BJ (cell line): ENCODE measurements around the gene LCE3D. TPM values are rescaled to one million over a fixed set of nuclear protein-coding genes. Genes with fewer than 3 reads are reported as not detected.

Experiments
- CTCF ChIA-PET: fragments of 350-600 bp; formaldehyde crosslinking; extraction: SDS; loops from one replicate; lab custom pipeline; 2021; ENCODE audit warnings: antibody characterized with exemption, inconsistent platforms; lab: Yijun Ruan, JAX
- POLR2A ChIA-PET: fragments of 300-600 bp; sonication (Branson Sonifier 250); formaldehyde crosslinking; extraction: SDS; loops from one replicate; lab custom pipeline; 2021; ENCODE audit warnings: antibody characterized with exemption; lab: Charles Lee
- DNase-seq: peaks from one replicate; pipeline ENCODE4 v3.0.0-alpha.2; 2011; ENCODE audit warnings: low read depth
- H3K27me3 ChIP-seq: 2 replicates; pipeline ENCODE4 v1.6.0; 2011; ENCODE audit warnings: low read length; ENCODE audit not compliant: control insufficient read depth, insufficient read depth
- H3K36me3 ChIP-seq: 2 replicates; pipeline ENCODE4 v1.5.1; 2011; ENCODE audit warnings: low read length; ENCODE audit not compliant: control insufficient read depth, insufficient read depth
- H3K4me3 ChIP-seq: 2 replicates; pipeline ENCODE4 v1.5.1; 2011; ENCODE audit warnings: low read depth, mild to moderate bottlenecking, control low read depth, low read length
- polyA minus RNA-seq: library from RNA; depleted of rRNA, polyadenylated mRNA; stranded (reverse); fragments of >200 nt; gene quantifications from 2 replicates; pipeline ENCODE4 v1.2.3, GENCODE V29; 2011; rRNA and poly(A)+ RNA removed
- polyA plus RNA-seq: library from polyadenylated mRNA; depleted of rRNA; stranded (reverse); fragments of >200 nt; gene quantifications from 2 replicates; pipeline ENCODE4 v1.2.3, GENCODE V29; 2011; rRNA removed
- TF ChIP-seq, protein P1 (sequence below): IDR thresholded peaks from 2 replicates; pipeline ENCODE4 v1.5.1; 2011; ENCODE audit warnings: low read depth, mild to moderate bottlenecking, control low read depth, inconsistent platforms, low read length, moderate library complexity; ENCODE audit not compliant: insufficient read depth

Gene LCE3D, protein sequence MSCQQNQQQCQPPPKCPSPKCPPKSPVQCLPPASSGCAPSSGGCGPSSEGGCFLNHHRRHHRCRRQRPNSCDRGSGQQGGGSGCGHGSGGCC
- not detected in 2 replicates for polyA plus RNA-seq
- polyA minus RNA-seq, result not detected in 2 replicates

- CTCF ChIA-PET, result no interaction called here
- H3K36me3 ChIP-seq, result no peaks in the 10 kb centered on the region
- POLR2A ChIA-PET, result no interaction called here
- no peak within 1 kb of the TSS for H3K4me3 ChIP-seq
- no peaks in the 10 kb centered on the region for H3K27me3 ChIP-seq
- DNase-seq, result no peak
- TF ChIP-seq, protein P1, sequence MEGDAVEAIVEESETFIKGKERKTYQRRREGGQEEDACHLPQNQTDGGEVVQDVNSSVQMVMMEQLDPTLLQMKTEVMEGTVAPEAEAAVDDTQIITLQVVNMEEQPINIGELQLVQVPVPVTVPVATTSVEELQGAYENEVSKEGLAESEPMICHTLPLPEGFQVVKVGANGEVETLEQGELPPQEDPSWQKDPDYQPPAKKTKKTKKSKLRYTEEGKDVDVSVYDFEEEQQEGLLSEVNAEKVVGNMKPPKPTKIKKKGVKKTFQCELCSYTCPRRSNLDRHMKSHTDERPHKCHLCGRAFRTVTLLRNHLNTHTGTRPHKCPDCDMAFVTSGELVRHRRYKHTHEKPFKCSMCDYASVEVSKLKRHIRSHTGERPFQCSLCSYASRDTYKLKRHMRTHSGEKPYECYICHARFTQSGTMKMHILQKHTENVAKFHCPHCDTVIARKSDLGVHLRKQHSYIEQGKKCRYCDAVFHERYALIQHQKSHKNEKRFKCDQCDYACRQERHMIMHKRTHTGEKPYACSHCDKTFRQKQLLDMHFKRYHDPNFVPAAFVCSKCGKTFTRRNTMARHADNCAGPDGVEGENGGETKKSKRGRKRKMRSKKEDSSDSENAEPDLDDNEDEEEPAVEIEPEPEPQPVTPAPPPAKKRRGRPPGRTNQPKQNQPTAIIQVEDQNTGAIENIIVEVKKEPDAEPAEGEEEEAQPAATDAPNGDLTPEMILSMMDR, result no peak
These were observed at the start of gene LCE3D for GRCh38 chr1:152580433-152580832. Gene LCE3D, minus strand, starts transcription at chr1:152580516. Its CDS starts 580 bp downstream, at chr1:152579936.

DNA sequence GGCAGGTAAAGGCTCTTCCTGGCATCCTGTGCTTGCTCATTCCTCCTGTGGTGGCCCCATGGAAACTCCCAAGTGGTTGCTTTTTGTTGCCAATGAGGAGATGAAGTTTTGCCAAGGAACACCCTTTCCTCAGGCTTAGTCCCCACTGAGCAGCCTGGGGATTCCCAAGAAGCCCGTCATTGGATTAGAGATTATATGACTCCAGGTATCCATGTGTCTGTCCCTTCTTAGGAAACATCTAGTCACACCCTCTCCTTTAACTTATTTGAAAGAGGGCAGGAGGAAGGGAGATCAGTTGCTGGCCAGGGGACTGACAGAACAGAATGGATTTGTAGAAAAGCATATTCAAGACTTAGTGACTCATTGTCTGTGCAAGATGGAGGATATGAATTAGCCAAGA is 46.4 kb upstream of the LCE3D start:
- CTCF ChIA-PET, result no interaction called here
- Histone ChIP-seq H3K27me3 (no peaks in the 10 kb centered on the region), H3K4me3 (no peak overlapping the region), H3K36me3 (no peaks in the 10 kb centered on the region)
- no peak for DNase-seq
- POLR2A ChIA-PET, result no interaction called here
- TF ChIP-seq, protein P1, result no peak

DNA sequence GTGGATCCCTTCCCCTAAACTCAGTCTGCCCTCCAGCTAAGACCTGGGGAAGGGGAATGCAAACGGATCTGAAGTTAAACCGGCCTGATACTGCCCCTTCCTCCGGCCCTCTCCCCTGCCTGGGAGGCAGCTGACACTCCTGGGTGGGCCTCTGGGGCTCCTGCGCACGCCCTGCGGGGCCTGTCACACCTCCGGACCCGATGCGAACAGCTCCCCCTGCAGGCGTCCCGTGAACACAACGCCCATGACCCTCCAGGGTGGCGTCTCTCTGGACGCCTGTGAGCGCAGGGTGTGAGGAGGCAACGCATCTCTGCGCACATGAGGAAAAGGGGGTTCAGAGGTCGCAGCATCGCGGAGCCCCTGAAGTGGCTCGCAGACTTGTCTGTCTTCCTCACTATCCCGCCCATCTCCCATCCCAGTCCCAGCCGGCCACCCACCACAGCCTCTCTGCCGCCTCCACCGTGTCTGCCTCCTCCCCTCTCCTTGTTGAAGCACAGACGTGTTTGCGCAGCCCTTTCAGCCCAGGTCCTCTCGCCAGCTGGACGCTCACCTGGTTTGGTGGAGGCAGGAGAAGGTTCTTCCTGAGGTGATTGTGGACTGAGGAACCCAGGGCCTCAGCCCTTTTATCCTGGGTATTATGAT is 43.0 kb upstream of the LCE3D start:
- ChIA-PET CTCF (no interaction called here), POLR2A (no interaction called here)
- no peak overlapping the region for H3K4me3 ChIP-seq
- H3K36me3 ChIP-seq, result no peaks in the 10 kb centered on the region
- TF ChIP-seq, protein P1, result no peak
- no peaks in the 10 kb centered on the region for H3K27me3 ChIP-seq
- DNase-seq, result no peak

DNA sequence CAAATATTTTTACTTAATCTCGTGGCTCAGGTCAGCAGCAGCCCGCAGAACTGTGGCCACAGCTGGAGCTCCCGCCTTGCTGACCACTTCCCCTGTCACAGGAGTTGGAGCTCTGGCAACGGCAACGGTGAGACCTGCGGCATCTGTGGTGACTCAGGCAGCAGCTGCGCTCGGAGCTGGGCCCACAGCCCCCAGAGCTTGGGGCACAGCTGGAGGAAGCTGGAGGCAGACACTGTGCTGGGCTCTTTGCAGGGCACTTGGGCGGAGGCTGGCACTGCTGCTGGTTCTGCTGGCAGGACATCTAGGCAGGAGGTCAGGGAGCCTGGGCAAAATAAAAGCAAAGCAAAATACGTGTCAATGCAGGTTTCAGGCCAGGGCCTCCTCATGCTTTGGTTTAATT is 42.5 kb upstream of the LCE3D start, which contains the start of gene LCE3A:
Gene LCE3A, minus strand, starts transcription at position 301 of the 400 bp plus-strand sequence. Its CDS starts 0 bp downstream, at position 301.
- ChIA-PET CTCF (no interaction called here), POLR2A (no interaction called here)
- Histone ChIP-seq H3K4me3 (no peak within 1 kb of the TSS), H3K27me3 (no peaks in the 10 kb centered on the region), H3K36me3 (no peaks in the 10 kb centered on the region)
- no peak for DNase-seq
- TF ChIP-seq, protein P1, result no peak

- TF ChIP-seq, protein P1, result no peak
- ChIA-PET CTCF (no interaction called here), POLR2A (no interaction called here)
- H3K36me3 ChIP-seq, result no peaks in the 10 kb centered on the region
- no peak overlapping the region for H3K4me3 ChIP-seq
- no peak for DNase-seq
- H3K27me3 ChIP-seq, result no peaks in the 10 kb centered on the region
These were observed 41.7 kb upstream of the LCE3D start for GRCh38 chr1:152621993-152622392.
